Erythroblast (primary cell): ENCODE results near the gene TTYH2.

Experiments
- GATA1 ChIP-seq: IDR thresholded peaks from 2 replicates; pipeline ENCODE4 v1.6.1; 2011; ENCODE audit warnings: low read depth, mild to moderate bottlenecking, control low read depth, low read length, moderate library complexity
- POLR2A ChIP-seq: IDR thresholded peaks from 2 replicates; pipeline ENCODE4 v1.6.1; 2011; ENCODE audit warnings: mild to moderate bottlenecking, low read length

DNA sequence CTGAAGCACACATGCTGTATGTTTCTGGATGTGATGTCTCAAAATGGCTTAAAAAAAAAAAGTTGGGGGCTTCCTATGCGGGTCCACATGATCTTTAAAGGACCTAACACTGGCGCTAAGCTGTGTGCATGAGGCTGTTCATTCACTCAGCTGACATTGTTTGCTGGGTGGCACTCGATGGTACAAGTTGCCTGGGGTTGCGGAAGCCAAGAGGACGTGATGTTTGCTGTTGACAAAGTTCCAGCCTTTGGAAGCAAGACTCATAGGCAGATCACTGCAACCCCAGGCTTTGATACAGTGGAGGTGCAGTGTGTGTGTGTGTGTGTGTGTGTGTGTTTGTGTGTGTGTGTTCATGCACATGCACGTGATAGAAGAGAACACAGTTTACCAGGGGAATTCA is 31.2 kb downstream of the TTYH2 start:
- TF ChIP-seq POLR2A (no peak), GATA1 (no peak)
